GM15510 (cell line): Measurements from ENCODE around the gene ERN2.

Experiments used
- POLR2A ChIP-seq: IDR thresholded peaks from 3 replicates; pipeline ENCODE4 v1.6.1; 2011; ENCODE audit warnings: borderline replicate concordance; ENCODE audit not compliant: insufficient read length; ENCODE audit errors: extremely low read depth

Gene ERN2

DNA sequence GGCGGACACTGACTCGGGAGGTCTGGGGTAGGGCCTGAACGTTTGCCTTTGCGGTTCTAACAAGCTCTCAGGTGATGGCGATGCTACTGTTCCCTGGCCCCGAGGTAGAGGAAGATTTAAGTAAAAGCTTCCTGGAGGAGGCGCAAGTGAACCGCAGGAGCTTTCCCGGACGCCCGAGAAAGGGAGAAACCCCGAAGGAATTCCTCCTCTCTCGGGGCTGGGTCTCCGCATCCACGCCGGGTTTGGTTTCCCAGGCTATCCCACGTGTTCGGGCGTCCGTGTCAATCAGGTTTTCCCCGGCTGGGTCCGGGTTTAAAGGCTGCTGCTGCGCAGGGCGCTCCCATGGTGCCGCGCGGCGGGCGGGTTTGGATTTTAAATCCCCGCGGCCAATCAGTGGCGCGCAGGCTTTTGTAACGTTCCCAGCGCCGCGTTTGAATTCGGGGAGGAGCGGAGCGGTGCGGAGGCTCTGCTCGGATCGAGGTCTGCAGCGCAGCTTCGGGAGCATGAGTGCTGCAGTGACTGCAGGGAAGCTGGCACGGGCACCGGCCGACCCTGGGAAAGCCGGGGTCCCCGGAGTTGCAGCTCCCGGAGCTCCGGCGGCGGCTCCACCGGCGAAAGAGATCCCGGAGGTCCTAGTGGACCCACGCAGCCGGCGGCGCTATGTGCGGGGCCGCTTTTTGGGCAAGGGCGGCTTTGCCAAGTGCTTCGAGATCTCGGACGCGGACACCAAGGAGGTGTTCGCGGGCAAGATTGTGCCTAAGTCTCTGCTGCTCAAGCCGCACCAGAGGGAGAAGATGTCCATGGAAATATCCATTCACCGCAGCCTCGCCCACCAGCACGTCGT, 34.4 kb downstream of the ERN2 start, which contains the start of gene PLK1:
Gene PLK1, plus strand, starts transcription at position 460 of the 844 bp plus-strand sequence. Its CDS starts 44 bp downstream, at position 504.
- peak; percentile 80 for TF ChIP-seq POLR2A

DNA sequence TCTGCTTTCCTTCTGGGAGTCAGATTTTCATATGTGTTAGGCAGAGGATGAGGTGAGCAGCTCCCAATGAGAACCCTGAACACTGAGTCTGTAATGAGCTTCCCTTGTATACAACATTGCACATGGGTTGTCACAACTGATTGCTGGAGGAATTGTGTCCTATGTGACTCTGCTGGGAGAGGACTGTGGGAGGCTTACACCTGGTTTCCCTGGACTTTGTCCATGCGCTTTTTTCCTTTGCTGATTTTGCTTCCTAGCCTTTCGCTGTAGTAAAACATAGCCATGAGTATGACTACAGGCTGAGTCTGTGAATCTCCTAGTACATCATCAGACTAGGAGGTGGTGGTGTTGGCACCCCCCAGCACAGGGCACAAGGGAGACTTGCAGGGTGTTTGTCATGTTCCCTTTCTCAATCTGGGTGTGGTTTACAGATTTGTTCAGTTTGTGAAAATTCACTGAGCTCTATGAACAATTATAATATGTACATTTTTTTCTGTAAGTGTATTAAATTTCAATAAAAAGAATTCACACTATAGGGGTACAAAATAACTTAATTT, 36.0 kb downstream of the ERN2 start:
- no peak for TF ChIP-seq POLR2A

DNA sequence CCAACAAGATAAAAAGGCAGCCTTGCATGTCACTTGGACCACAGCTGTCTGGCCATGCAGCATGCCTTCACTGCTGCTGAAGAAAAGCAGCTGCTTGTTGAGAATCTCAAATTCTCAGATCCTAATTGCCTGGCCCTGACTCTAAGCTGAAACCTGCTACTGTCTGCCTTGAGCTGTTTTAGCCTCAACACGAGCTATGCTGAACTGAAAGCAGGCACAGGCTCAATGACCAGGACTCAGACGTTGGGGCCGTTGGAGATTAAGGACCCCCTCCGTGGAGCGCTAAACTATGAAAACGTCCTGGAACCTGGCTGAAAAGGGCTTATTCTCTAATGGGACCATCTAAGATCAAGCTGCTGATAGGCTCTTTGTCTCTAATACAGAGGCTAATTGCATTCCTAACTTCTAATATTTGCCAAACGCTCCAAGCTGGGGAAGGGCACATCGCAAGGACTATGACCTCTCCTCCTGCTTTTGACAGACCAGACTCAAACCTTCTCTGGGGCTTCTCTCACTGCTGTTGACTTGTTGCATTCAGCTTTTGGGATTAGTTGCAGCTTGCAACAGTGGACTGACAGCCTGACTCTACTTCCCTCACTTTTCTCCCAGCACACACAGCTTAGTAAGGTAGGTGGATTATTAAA, 38.9 kb downstream of the ERN2 start:
- TF ChIP-seq POLR2A, result no peak

- no peak for TF ChIP-seq POLR2A
Observed at GRCh38 chr16:23670137-23670776, 42.8 kb downstream of the ERN2 start.

GRCh38 chr16:23668873-23669272, 44.1 kb downstream of the ERN2 start:
- TF ChIP-seq POLR2A, result no peak

DNA sequence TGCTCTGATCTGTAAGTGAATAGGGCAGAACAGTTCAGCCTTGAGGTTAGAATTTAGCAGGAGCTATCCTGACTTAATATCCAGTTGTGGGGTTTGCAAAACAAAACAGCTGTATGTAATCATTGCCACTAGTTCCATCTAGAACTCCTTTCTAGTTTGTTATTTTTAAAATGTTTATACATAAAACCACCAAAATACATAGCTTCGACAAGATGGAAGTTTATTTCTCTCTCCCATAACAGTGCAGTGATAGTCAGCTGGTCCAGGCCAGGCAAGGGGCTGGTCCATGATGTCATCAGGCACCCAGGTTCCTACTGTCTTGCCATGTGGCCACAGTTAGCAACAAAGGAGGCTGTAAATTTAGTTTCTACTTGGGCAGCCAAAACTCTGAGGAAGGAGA, 44.8 kb downstream of the ERN2 start:
- no peak for TF ChIP-seq POLR2A

GRCh38 chr16:23667355-23667659, 45.7 kb downstream of the ERN2 start:
- TF ChIP-seq POLR2A, result no peak

- no peak for TF ChIP-seq POLR2A
Observed at GRCh38 chr16:23666571-23667354, 46.3 kb downstream of the ERN2 start.

- no peak for TF ChIP-seq POLR2A
Observed at GRCh38 chr16:23663918-23664317, 49.1 kb downstream of the ERN2 start.

DNA sequence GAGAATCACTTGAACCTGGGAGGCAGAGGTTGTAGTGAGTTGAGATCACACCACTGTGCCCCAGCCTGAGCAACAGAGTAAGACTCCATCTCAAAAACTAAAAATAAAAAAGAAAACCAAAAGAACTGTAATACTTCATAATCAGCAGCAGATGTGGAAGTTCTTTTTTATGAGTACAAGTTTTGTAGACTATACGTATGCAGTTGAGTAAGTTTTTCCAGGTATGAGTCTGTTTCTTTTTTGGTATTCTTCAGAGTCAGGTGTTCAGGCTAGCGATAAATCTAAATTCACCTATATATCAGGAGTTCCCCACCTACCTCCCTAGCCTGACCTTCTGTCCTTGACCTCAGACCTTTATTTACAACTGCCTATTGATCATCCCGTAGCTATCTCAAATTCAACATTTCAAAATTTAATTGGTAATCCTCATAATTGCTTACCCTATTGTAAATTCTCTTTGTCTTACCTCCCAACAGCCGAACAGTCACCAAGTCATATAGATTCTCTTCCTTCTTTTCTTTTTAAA, 61.0 kb downstream of the ERN2 start:
- TF ChIP-seq POLR2A, result no peak

- no peak for TF ChIP-seq POLR2A
Observed at GRCh38 chr16:23650674-23651416, 62.2 kb downstream of the ERN2 start.

DNA sequence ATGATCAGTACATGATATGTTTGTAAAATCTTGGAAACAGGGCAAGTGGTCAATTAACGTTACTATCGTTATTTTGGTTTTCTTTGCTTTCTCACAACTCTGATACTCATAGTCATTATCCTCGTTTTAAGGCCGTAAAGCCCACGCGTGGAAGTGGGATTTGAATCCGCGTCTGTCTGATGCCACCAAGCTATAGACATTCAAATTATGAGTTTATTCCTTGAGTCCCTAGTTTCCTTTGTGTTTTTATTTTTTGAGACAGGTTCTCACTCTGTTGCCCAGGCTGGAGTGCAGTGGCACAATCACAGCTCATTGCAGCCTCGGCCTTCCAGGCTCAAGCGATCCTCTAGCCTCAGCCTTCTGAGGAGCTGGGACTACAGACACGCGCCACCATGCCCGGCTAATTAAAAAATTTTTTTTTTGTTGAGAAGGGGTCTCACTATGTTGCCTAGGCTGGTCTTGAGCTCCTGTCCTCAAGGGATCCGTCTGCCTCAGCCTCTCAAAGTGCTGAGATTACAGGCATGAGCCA, 70.7 kb downstream of the ERN2 start:
- TF ChIP-seq POLR2A, result no peak
